Common myeloid progenitor, CD34-positive (primary cell): ENCODE measurements around the gene LOXL4.

Experiments used
- CTCF ChIA-PET: fragments of 350-600 bp; sonication (Branson Sonifier 250); formaldehyde crosslinking; loops from one replicate; lab custom pipeline; 2021; ENCODE audit warnings: antibody characterized with exemption; lab: Charles Lee
- POLR2A ChIA-PET: fragments of 350-600 bp; sonication (Branson Sonifier 250); formaldehyde crosslinking; loops from one replicate; lab custom pipeline; 2021; ENCODE audit warnings: antibody characterized with exemption; lab: Charles Lee
- DNase-seq, 3 donors: peaks; one replicate each; pipeline versions ENCODE4 v3.0.0 to v3.0.0-alpha.2; 2013
- H3K27ac ChIP-seq, 2 experiments: 1 replicate in 1 of 2; 2 replicates in 1 of 2; pipeline ENCODE4 v1.7.0; 2013; ENCODE audit warnings: inconsistent platforms in 2 of 2, low read length in 2 of 2, mild to moderate bottlenecking in 2 of 2, low read depth in 1 of 2, moderate library complexity in 1 of 2; ENCODE audit not compliant: severe bottlenecking in 2 of 2, insufficient read depth in 1 of 2, poor library complexity in 1 of 2
- H3K27me3 ChIP-seq, 5 experiments: replicated peaks in 2 of 5; 1 replicate in 3 of 5; 2 replicates in 2 of 5; pipeline versions ENCODE4 v1.6.1 to v1.7.0; 2013; ENCODE audit warnings: low read length in 4 of 5, mild to moderate bottlenecking in 2 of 5, moderate library complexity in 2 of 5, inconsistent platforms in 1 of 5; ENCODE audit not compliant: insufficient read depth in 5 of 5, control insufficient read depth in 4 of 5
- H3K36me3 ChIP-seq, 4 experiments: 1 replicate in 2 of 4; 2 replicates in 2 of 4; pipeline versions ENCODE4 v1.6.1 to v1.7.0; 2013; ENCODE audit warnings: low read length in 3 of 4, control low read depth in 1 of 4, mild to moderate bottlenecking in 1 of 4; ENCODE audit not compliant: control insufficient read depth in 4 of 4, insufficient read depth in 4 of 4
- H3K4me1 ChIP-seq, 4 experiments: 1 replicate in 3 of 4; 2 replicates in 1 of 4; pipeline versions ENCODE4 v1.6.1 to v1.7.1; 2013; ENCODE audit warnings: low read length in 3 of 4, mild to moderate bottlenecking in 3 of 4, control low read depth in 1 of 4, inconsistent platforms in 1 of 4, moderate library complexity in 1 of 4; ENCODE audit not compliant: control insufficient read depth in 4 of 4, insufficient read depth in 4 of 4; ENCODE audit errors: control extremely low read depth in 1 of 4
- H3K4me3 ChIP-seq, 7 experiments: 1 replicate in 4 of 7; 2 replicates in 3 of 7; pipeline versions ENCODE4 v1.5.1 to v1.7.0; 2013; ENCODE audit warnings: mild to moderate bottlenecking in 7 of 7, low read length in 6 of 7, moderate library complexity in 6 of 7, inconsistent platforms in 2 of 7, low read depth in 2 of 7, control low read depth in 1 of 7; ENCODE audit not compliant: insufficient read depth in 4 of 7, control insufficient read depth in 1 of 7; ENCODE audit errors: extremely low read depth in 1 of 7
- H3K9me3 ChIP-seq, 5 experiments: 1 replicate in 4 of 5; 2 replicates in 1 of 5; pipeline versions ENCODE4 v1.6.1 to v1.7.1; 2013; ENCODE audit warnings: low read length in 4 of 5, mild to moderate bottlenecking in 2 of 5, inconsistent platforms in 1 of 5, low read depth in 1 of 5, moderate library complexity in 1 of 5; ENCODE audit not compliant: control insufficient read depth in 4 of 5, insufficient read depth in 2 of 5; ENCODE audit errors: control extremely low read depth in 1 of 5
- WGBS: methylation state at CpG from one replicate; pipeline ENCODE4 v1.1.5; 2013; ENCODE audit not compliant: insufficient coverage; 5-methylcytosine and 5-hydroxymethylcytosine counted together

The LOXL4 gene

DNA sequence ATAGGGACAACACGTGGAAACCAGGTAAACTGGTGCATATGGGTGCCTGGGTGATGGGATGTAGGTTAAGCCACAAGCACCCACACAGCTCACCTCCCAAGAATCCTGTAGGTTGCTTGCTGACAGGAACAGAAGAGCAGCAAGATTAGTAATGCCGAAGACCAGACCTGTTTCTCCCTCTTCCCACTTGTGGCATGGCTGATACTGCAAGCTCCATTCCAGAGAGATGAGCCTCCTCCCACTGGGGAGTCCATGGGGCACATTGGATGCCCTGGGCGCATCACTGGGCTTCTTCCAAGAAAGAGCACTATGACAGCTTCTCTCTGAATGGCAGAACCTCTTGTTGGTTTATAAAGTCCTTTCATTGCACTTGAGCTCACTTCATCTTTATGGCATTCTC lies 44.4 kb upstream of the LOXL4 start:
- ChIA-PET POLR2A (no interaction called here), CTCF (interaction anchor here (0.7 to 3.0 kb wide), 6 partner anchors 11 to 155 kb away, joined by 3 to 14 read pairs (median 4); no protein-coding TSS in a partner anchor)
- WGBS, result 91% methylated on average over 1 of the region's 3 CpGs
- Histone ChIP-seq H3K4me1 (peaks cover 0 to 7% (median 1%) of the 10 kb centered on the region in 4 experiments), H3K9me3 (no peaks in the 10 kb centered on the region), H3K36me3 (no peaks in the 10 kb centered on the region), H3K27ac (no peak overlapping the region), H3K4me3 (no peak overlapping the region), H3K27me3 (peaks cover 0 to 22% (median 10%) of the 10 kb centered on the region in 5 experiments)
- DNase-seq, result no peak

DNA sequence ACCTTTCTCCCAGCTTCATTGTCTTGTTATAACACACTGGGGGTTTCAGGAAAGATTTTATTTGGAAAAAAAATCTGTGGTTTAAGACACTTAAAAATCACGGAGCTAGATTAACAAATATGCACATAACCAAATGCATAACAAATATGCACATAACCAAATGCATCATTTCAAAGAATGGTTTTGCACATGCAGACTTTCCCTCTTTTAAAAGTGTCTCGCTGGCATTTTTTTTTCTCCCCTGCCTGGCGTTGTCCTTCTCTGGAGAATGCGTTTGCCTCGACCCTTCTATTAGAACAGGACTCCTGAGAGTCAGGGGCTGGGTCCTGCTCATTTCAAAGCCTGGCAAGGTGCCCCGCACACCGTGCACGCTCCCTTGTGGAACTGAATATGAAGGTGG lies 42.7 kb upstream of the LOXL4 start:
- CTCF ChIA-PET, result interaction anchor here (1.2 to 2.2 kb wide), 5 partner anchors 19 to 174 kb away, joined by 3 to 22 read pairs (median 3); no protein-coding TSS in a partner anchor
- no peak for DNase-seq
- no peaks in the 10 kb centered on the region for H3K36me3 ChIP-seq
- peaks cover 0 to 2% (median 0%) of the 10 kb centered on the region in 4 experiments for H3K4me1 ChIP-seq
- no peak overlapping the region for H3K27ac ChIP-seq
- peaks cover 0 to 22% (median 10%) of the 10 kb centered on the region in 5 experiments for H3K27me3 ChIP-seq
- H3K4me3 ChIP-seq, result no peak overlapping the region
- POLR2A ChIA-PET, result no interaction called here
- H3K9me3 ChIP-seq, result peaks cover 0 to 4% (median 0%) of the 10 kb centered on the region in 5 experiments
- 95% methylated on average over 7 of the region's 8 CpGs for WGBS

DNA sequence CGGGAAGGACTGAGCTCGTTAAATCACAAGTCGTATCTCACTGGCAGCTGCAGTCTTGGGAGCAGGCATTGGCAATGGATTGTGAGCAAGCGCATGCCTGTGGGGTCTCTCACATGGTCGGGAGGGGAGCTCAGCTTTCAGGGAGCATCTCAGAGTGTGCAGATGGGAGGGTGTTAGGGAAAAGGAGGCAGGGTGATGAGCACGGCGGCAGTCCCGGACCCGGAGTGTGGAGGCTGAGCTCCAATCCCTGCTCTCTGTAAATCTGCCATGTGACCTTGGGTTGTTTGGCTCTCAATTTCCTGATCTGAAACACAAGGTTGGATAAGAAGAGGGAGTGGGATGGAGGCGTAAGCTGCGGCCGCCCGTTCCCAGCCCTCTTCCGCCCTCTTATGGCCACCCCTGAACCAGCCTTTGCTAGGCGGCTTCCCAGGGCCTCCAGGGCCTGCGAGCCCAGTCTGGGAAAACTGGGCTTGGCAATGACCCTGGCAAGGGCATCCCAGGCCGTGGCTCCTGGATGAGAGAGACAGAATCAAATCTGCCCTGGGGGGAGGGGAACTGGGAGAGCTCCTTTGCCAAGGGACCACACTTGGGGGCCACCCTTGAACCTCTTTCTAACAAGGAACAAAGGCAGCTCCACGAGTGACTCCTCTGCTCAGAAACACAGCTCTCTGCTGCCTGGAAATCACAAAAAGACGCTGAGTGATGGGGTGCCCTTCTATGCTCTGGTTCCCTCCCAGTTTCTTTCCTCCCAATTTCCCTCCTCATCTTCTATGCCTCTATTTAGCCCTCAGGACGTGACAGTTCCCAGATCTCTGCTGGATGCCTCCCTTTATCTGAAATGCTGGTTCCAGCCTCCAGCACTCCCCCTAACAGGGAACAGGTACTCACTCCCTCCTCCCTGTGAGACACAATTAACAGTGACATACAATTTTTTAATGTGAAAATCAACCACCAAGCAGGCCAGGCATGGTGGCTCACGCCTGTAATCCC lies 41.7 kb upstream of the LOXL4 start:
- 33% methylated on average over 12 of the region's 21 CpGs for WGBS
- H3K36me3 ChIP-seq, result no peaks in the 10 kb centered on the region
- peak; percentile 30 to 43 (median 31) for DNase-seq
- peaks cover 0 to 4% (median 0%) of the 10 kb centered on the region in 5 experiments for H3K9me3 ChIP-seq
- peaks cover 0 to 24% (median 10%) of the 10 kb centered on the region in 5 experiments for H3K27me3 ChIP-seq
- POLR2A ChIA-PET, result no interaction called here
- CTCF ChIA-PET, result interaction anchor here (0.6 to 2.2 kb wide), 31 partner anchors 8 to 268 kb away, joined by 3 to 36 read pairs (median 4); no protein-coding TSS in a partner anchor
- no peak overlapping the region for H3K4me3 ChIP-seq
- no peak overlapping the region for H3K27ac ChIP-seq
- peaks cover 0 to 2% (median 0%) of the 10 kb centered on the region in 4 experiments for H3K4me1 ChIP-seq

DNA sequence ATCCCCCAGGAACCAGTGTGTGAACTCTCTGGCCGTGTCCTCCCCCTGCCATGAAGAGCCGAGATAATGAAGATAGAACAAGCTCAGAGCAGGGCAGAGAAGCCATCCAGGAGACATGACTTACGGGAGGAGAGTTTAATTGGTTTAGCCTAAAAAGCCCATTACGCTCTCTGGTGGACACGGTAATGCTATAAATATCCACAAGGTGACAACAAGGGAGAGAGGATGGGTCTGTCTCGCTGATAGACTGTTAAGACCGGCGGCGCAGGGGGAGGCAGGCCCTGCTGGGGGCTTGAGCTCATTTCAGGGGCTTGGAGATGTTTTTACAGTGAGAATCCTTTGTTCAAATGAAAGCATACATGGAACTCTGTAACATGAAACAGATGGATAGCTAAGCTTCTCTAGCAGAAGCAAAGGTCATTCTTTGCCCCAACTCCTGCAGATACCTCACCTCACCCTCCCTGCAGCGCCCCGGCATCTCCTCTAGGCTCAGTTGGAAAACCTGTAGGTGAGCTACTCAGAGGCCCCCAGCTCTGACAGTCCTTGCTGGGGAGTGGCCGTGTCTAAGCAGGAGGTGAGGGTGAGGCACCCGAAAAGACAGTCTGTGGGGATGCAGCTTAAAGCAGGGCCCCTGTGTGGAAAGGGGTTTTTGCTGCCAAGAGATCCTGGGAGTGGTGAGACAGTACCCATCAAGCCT lies 40.8 kb upstream of the LOXL4 start:
- no peak overlapping the region for H3K27ac ChIP-seq
- WGBS, result 73% methylated on average over 13 of the region's 13 CpGs
- H3K27me3 ChIP-seq, result peaks cover 0 to 26% (median 12%) of the 10 kb centered on the region in 5 experiments
- H3K36me3 ChIP-seq, result no peaks in the 10 kb centered on the region
- H3K4me3 ChIP-seq, result no peak overlapping the region
- no peak for DNase-seq
- CTCF ChIA-PET, result interaction anchor here (0.6 to 2.2 kb wide), 29 partner anchors 7 to 267 kb away, joined by 3 to 36 read pairs (median 4); no protein-coding TSS in a partner anchor
- H3K4me1 ChIP-seq, result peaks cover 0 to 2% (median 0%) of the 10 kb centered on the region in 4 experiments
- POLR2A ChIA-PET, result no interaction called here
- peaks cover 0 to 4% (median 0%) of the 10 kb centered on the region in 5 experiments for H3K9me3 ChIP-seq

DNA sequence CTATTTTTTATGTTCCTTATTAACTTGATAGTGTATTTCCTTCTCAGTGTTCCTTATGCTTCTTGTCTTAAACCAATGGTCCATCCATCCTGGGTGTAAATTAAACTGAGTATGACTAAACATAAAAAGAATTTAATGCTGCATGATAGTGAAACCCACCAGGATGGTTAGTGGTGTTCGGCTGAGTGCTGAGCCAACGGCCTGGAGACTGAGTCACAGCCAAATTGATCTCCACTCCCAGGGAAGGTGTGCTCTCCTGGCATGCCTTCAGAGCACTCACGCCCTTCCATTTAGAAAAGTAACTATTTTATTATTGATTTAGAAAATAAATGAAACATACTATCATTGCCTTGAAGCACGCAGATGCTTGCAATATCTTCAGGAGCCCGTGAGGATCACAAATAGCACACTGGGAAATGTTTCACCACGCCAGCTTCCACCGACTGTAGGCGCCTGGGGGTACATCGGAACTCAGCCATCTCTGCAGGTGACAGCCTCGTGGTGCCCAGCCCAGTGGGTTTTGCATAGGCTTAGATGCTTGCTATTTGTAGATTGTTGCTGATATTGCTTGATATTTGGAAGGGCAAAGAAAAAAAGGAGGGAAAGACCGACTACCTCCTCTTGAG lies 40.0 kb upstream of the LOXL4 start:
- H3K4me3 ChIP-seq, result no peak overlapping the region
- H3K4me1 ChIP-seq, result peaks cover 0 to 2% (median 0%) of the 10 kb centered on the region in 4 experiments
- CTCF ChIA-PET, result interaction anchor here (0.6 to 2.2 kb wide), 6 partner anchors 11 to 144 kb away, joined by 3 to 36 read pairs (median 6); no protein-coding TSS in a partner anchor
- peaks cover 0 to 26% (median 12%) of the 10 kb centered on the region in 5 experiments for H3K27me3 ChIP-seq
- peaks cover 0 to 4% (median 0%) of the 10 kb centered on the region in 5 experiments for H3K9me3 ChIP-seq
- no peak for DNase-seq
- no peak overlapping the region for H3K27ac ChIP-seq
- H3K36me3 ChIP-seq, result no peaks in the 10 kb centered on the region
- 87% methylated on average over 8 of the region's 11 CpGs for WGBS
- POLR2A ChIA-PET, result no interaction called here

DNA sequence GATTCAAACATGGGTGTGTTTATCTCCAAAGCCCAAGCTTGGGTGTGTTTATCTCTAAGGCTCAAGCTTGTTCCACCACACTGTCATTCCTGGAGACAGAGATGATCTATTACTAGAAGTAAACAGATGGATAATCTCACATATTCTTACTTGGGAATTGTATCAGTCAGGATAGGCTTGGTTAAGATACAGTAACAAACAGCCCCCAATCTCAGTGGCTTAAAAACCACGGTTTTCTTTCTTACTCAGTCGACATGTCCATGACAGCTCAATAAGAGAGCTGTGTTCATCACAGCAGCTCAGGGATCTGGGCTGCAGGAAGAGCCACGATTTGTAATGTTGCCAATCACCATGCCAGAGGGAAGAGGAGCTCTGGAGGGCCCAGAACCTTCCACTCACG lies 38.5 kb upstream of the LOXL4 start:
- Histone ChIP-seq H3K36me3 (no peaks in the 10 kb centered on the region), H3K9me3 (peaks cover 0 to 4% (median 0%) of the 10 kb centered on the region in 5 experiments), H3K4me3 (no peak overlapping the region), H3K27me3 (peaks cover 0 to 29% (median 13%) of the 10 kb centered on the region in 5 experiments), H3K4me1 (peaks cover 0 to 2% (median 0%) of the 10 kb centered on the region in 4 experiments), H3K27ac (no peak overlapping the region)
- no peak for DNase-seq
- 91% methylated on average over 4 of the region's 4 CpGs for WGBS
- ChIA-PET POLR2A (no interaction called here), CTCF (interaction anchor here (0.6 to 1.6 kb wide), 3 partner anchors 11 to 135 kb away, joined by 3 to 4 read pairs (median 3); no protein-coding TSS in a partner anchor)
